GM20431 (cell line): ENCODE measurements around the gene RAB11FIP2.

Experiments
- in situ Hi-C: fragments of 300-500 bp; cut with MseI, MboI; formaldehyde crosslinking; loops from one replicate; pipeline ENCODE4 v1.15.0; 2020; ENCODE audit warnings: low sequenced_read_pairs; ENCODE audit not compliant: unreplicated experiment

RAB11FIP2 gene

GRCh38 chr10:118035354-118036005 lies 11.3 kb downstream of the RAB11FIP2 start:
- in situ Hi-C loops = no loop called here

- in situ Hi-C loops = no loop called here
These were observed 11.9 kb downstream of the RAB11FIP2 start for GRCh38 chr10:118034791-118035261.

GRCh38 chr10:118033905-118034304 lies 12.8 kb downstream of the RAB11FIP2 start:
- in situ Hi-C loops = no loop called here

- in situ Hi-C loops = no loop called here
These were observed 14.2 kb downstream of the RAB11FIP2 start for GRCh38 chr10:118032564-118032963.

GRCh38 chr10:118031351-118032075 lies 15.2 kb downstream of the RAB11FIP2 start:
- in situ Hi-C loops = no loop called here

- in situ Hi-C loops = no loop called here
These were observed 18.1 kb downstream of the RAB11FIP2 start for GRCh38 chr10:118028619-118029018.

GRCh38 chr10:118027397-118027796 lies 19.3 kb downstream of the RAB11FIP2 start:
- in situ Hi-C loops = no loop called here

- in situ Hi-C loops = no loop called here
These were observed 19.8 kb downstream of the RAB11FIP2 start for GRCh38 chr10:118026936-118027335.

- in situ Hi-C loops = no loop called here
These were observed 26.4 kb downstream of the RAB11FIP2 start for GRCh38 chr10:118020365-118020764.

GRCh38 chr10:118017850-118018249 lies 28.9 kb downstream of the RAB11FIP2 start:
- in situ Hi-C loops = no loop called here

GRCh38 chr10:118017071-118017740 lies 29.5 kb downstream of the RAB11FIP2 start:
- in situ Hi-C loops = no loop called here

GRCh38 chr10:118012952-118013525 lies 33.7 kb downstream of the RAB11FIP2 start:
- in situ Hi-C loops = no loop called here

- in situ Hi-C loops = no loop called here
These were observed 39.0 kb downstream of the RAB11FIP2 start for GRCh38 chr10:118007773-118008172.

GRCh38 chr10:118003126-118003525 lies 43.6 kb downstream of the RAB11FIP2 start:
- in situ Hi-C loops = no loop called here

- in situ Hi-C loops = no loop called here
These were observed 44.2 kb downstream of the RAB11FIP2 start for GRCh38 chr10:118002581-118002980.

- in situ Hi-C loops = no loop called here
These were observed 49.1 kb downstream of the RAB11FIP2 start for GRCh38 chr10:117997673-117998072.

- in situ Hi-C loops = no loop called here
These were observed 50.0 kb downstream of the RAB11FIP2 start for GRCh38 chr10:117996709-117997108.

GRCh38 chr10:117994771-117995170 lies 52.0 kb downstream of the RAB11FIP2 start:
- in situ Hi-C loops = no loop called here

- in situ Hi-C loops = no loop called here
These were observed 53.6 kb downstream of the RAB11FIP2 start for GRCh38 chr10:117993166-117993565.

- in situ Hi-C loops = no loop called here
These were observed 55.0 kb downstream of the RAB11FIP2 start for GRCh38 chr10:117991701-117992100.

- in situ Hi-C loops = no loop called here
These were observed 56.8 kb downstream of the RAB11FIP2 start for GRCh38 chr10:117989962-117990361.
